ENCODE results near the gene FUT8.
"Not testable (repeated sequence)": the region's sequence is repeated elsewhere in the genome, so short reads cannot be mapped to it uniquely, and the experiment has no call there.

FUT8 gene

GRCh38 chr14:65631040-65631439 is 218.5 kb downstream of the FUT8 start:
- no peak overlapping the region for H3K4me3 ChIP-seq (ENCODE audit: low read depth, low read length)
- TF ChIP-seq CTCF (IDR thresholded peaks at IDR 0.05; ENCODE audit: low read depth, low read length, missing control alignments): no peak
- DNase-seq (ENCODE audit: low read depth): no peak

GRCh38 chr14:65632487-65632886 is 220.0 kb downstream of the FUT8 start:
- no peak for TF ChIP-seq CTCF (IDR thresholded peaks at IDR 0.05; ENCODE audit: low read depth, low read length, missing control alignments)
- DNase-seq (ENCODE audit: low read depth): no peak
- no peak overlapping the region for H3K4me3 ChIP-seq (ENCODE audit: low read depth, low read length)

DNA sequence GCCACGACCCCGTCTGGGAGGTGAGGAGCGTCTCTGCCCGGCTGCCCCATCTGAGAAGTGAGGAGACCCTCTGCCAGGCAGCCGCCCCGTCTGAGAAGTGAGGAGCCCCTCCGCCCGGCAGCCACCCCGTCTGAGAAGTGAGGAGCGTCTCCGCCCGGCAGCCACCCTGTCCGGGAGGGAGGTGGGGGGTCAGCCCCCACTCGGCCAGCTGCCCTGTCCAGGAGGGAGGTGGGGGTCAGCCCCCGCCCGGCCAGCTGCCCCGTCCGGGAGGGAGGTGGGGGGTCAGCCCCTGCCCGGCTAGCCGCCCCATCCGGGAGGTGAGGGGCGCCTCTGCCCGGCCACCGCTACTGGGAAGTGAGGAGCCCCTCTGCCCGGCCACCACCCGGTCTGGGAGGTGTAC is 221.1 kb downstream of the FUT8 start:
- not testable (repeated sequence) for H3K4me3 ChIP-seq (ENCODE audit: low read depth, low read length); DNase-seq (ENCODE audit: low read depth)

DNA sequence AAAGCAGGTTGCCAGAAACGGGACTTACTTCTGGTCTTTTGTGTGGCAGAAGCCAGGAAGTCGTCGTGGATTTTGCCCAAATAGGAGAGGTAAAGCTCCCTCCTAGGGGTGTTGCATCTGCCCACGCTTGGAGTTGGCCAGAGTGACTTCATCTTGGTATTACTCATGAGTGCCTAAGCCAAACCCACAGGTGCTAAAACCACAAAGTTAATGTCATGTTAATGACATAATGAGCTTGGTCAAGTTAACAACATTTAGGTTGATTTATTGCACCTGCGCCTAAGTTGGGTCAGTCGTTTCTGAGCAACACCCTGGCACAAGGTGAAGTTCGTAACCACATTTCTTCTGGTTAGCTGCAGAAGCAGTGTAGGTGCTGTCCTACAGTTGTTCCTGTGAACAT is 225.2 kb downstream of the FUT8 start:
- peak; percentile 43 for DNase-seq (ENCODE audit: low read depth)
- no peak for TF ChIP-seq CTCF (IDR thresholded peaks at IDR 0.05; ENCODE audit: low read depth, low read length, missing control alignments)
- H3K4me3 ChIP-seq (ENCODE audit: low read depth, low read length): no peak overlapping the region

GRCh38 chr14:65639216-65639615 is 226.7 kb downstream of the FUT8 start:
- no peak for TF ChIP-seq CTCF (IDR thresholded peaks at IDR 0.05; ENCODE audit: low read depth, low read length, missing control alignments)
- H3K4me3 ChIP-seq (ENCODE audit: low read depth, low read length): no peak overlapping the region
- DNase-seq (ENCODE audit: low read depth): no peak

DNA sequence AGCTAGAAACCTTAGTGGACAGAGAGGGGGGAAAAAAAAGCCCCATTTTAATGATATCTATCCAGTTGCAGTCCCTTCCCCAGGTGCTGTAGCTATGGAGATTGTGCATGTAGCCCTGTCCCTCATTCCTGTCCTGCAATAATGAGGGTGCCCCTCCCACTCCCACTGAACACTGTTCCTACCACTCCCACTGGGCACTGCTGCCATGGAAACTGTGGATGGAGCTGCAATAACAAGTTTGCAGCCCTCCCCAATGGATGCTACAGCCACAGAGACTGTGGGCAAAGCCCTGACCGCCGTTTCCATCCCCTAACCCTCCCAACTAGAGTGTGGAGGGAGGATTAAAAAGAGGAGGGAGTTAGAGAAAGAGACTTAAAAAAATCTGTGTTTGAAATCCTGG is 238.3 kb downstream of the FUT8 start:
- H3K4me3 ChIP-seq (ENCODE audit: low read depth, low read length): no peak overlapping the region
- TF ChIP-seq CTCF (IDR thresholded peaks at IDR 0.05; ENCODE audit: low read depth, low read length, missing control alignments): no peak

DNA sequence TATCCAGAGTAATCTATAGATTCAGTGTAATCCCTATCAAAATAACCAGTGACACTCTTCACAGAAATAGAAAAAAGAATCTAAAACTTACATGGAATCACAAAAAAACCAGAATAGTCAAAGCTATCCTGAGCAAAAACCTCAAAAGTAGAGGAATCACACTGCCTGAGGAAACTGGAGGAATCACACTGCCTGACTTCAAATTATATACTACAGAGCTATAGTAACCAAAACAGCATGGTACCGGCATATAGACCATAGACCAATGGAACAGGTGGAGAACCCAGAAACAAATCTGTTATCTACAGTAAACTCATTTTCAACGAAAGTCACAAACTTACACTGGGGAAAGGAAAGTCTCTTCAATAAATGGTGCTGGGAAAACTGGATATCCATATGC is 244.0 kb downstream of the FUT8 start:
- no peak for DNase-seq (ENCODE audit: low read depth)
- no peak for TF ChIP-seq CTCF (IDR thresholded peaks at IDR 0.05; ENCODE audit: low read depth, low read length, missing control alignments)
- H3K4me3 ChIP-seq (ENCODE audit: low read depth, low read length): no peak overlapping the region

More for the DNA sequence above, 238.3 kb downstream of the FUT8 start:
- DNase-seq (ENCODE audit: low read depth): no peak

GRCh38 chr14:65658202-65658601 is 245.7 kb downstream of the FUT8 start:
- DNase-seq (ENCODE audit: low read depth): no peak
- H3K4me3 ChIP-seq (ENCODE audit: low read depth, low read length): no peak overlapping the region
- TF ChIP-seq CTCF (IDR thresholded peaks at IDR 0.05; ENCODE audit: low read depth, low read length, missing control alignments): no peak

All from GM12864 (cell line).